ENCODE results near the gene NFIA. TPM values are rescaled to one million over a fixed set of nuclear protein-coding genes. Genes with fewer than 3 reads are reported as not detected.

The NFIA gene
- total and polyA plus RNA-seq, 10 of the 15 experiments (the other 5 are each of a cell fraction or from before 2014, with no cell fraction given) = 0.10 to 0.16 TPM; not detected in 8

DNA sequence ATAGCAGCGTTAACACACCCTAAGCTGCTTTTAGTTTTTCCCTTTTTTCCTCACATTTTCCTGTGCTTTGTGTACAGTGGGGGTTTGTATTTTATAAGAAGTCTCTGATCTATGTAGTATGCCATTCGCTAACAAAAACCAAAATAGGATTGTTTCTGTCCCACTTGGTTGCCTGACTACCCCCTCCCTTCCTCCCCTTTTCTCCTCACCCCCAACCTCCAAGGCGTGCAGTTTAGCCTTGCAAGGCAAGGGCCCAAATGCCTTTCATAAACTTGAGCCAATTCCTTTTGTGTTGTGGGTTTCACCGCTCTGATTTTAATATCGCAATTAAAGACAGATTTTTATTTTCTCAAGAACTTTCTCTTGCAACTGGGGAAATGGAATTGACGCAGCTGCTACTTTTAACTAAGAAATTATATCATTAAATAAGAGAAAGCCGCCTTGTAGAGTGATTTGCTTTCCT, 365.6 kb downstream of the NFIA start (continued):
- TF ChIP-seq EGR1 (IDR thresholded peaks at IDR 0.05; ENCODE audit: borderline replicate concordance in 1 of 2, low read depth in 2 of 2, low read length in 2 of 2) = no peak
- TF ChIP-seq SIN3A (IDR thresholded peaks at IDR 0.05; ENCODE audit: low read depth, low read length) = no peak
- no peak for TF ChIP-seq SPI1 (IDR thresholded peaks at IDR 0.05; ENCODE audit: borderline replicate concordance, insufficient read depth, low read depth, low read length)
- TF ChIP-seq, protein P1, sequence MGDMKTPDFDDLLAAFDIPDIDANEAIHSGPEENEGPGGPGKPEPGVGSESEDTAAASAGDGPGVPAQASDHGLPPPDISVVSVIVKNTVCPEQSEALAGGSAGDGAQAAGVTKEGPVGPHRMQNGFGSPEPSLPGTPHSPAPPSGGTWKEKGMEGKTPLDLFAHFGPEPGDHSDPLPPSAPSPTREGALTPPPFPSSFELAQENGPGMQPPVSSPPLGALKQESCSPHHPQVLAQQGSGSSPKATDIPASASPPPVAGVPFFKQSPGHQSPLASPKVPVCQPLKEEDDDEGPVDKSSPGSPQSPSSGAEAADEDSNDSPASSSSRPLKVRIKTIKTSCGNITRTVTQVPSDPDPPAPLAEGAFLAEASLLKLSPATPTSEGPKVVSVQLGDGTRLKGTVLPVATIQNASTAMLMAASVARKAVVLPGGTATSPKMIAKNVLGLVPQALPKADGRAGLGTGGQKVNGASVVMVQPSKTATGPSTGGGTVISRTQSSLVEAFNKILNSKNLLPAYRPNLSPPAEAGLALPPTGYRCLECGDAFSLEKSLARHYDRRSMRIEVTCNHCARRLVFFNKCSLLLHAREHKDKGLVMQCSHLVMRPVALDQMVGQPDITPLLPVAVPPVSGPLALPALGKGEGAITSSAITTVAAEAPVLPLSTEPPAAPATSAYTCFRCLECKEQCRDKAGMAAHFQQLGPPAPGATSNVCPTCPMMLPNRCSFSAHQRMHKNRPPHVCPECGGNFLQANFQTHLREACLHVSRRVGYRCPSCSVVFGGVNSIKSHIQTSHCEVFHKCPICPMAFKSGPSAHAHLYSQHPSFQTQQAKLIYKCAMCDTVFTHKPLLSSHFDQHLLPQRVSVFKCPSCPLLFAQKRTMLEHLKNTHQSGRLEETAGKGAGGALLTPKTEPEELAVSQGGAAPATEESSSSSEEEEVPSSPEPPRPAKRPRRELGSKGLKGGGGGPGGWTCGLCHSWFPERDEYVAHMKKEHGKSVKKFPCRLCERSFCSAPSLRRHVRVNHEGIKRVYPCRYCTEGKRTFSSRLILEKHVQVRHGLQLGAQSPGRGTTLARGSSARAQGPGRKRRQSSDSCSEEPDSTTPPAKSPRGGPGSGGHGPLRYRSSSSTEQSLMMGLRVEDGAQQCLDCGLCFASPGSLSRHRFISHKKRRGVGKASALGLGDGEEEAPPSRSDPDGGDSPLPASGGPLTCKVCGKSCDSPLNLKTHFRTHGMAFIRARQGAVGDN (IDR thresholded peaks at IDR 0.05) = no peak
- no peak for TF ChIP-seq STAT3 (IDR thresholded peaks at IDR 0.05; ENCODE audit: low read depth, low read length)
- no peak for TF ChIP-seq NKRF (conservative IDR thresholded peaks at IDR 0.05)

All from GM12878 (cell line).